Neural crest cell (in vitro differentiated cells): ENCODE results near the gene RELN. TPM values are rescaled to one million over a fixed set of nuclear protein-coding genes. Genes with fewer than 3 reads are reported as not detected.

Experiments
- DNase-seq: peaks from one replicate; pipeline ENCODE4 v3.0.0; 2021; ENCODE audit warnings: low read depth, mixed read lengths, low spot score
- H3K27ac Mint-ChIP-seq: one replicate; pipeline ENCODE4 v1.8.0; 2021; ENCODE audit warnings: mild to moderate bottlenecking, mixed read lengths; ENCODE audit not compliant: unreplicated experiment
- H3K27me3 Mint-ChIP-seq: 2 replicates; pipeline ENCODE4 v1.8.0; 2021; ENCODE audit warnings: low read depth, mild to moderate bottlenecking, mixed read lengths
- H3K36me3 Mint-ChIP-seq: 2 replicates; pipeline ENCODE4 v1.8.0; 2021; ENCODE audit warnings: low read depth, mild to moderate bottlenecking, mixed read lengths
- H3K4me1 Mint-ChIP-seq: 2 replicates; pipeline ENCODE4 v1.8.0; 2021; ENCODE audit warnings: mixed read lengths
- H3K4me3 Mint-ChIP-seq: one replicate; pipeline ENCODE4 v1.8.0; 2021; ENCODE audit warnings: mild to moderate bottlenecking, mixed read lengths
- H3K9me3 Mint-ChIP-seq: 2 replicates; pipeline ENCODE4 v1.8.0; 2021; ENCODE audit warnings: mixed read lengths
- CTCF ChIP-seq: fragments of 200-600 bp; sonication (generic); conservative IDR thresholded peaks from 2 replicates; pipeline ENCODE4 v1.5.0; 2021; ENCODE audit warnings: antibody characterized with exemption, mild to moderate bottlenecking
- total RNA-seq: library from RNA; stranded (reverse); gene quantifications from 2 replicates; pipeline ENCODE4 v1.2.1, GENCODE V29; 2021

The RELN gene
- total RNA-seq, 1 donor from 2014 or later, result 0.02 TPM

- no peak for TF ChIP-seq CTCF
- Mint-ChIP-seq H3K9me3 (no peaks in the 10 kb centered on the region), H3K4me3 (no peak overlapping the region)
Measured at GRCh38 chr7:103702454-103702853, 287.0 kb downstream of the RELN start.

GRCh38 chr7:103699032-103699431 lies 290.4 kb downstream of the RELN start:
- Mint-ChIP-seq H3K27ac (no peak overlapping the region), H3K4me1 (no peaks in the 10 kb centered on the region), H3K9me3 (no peaks in the 10 kb centered on the region), H3K4me3 (no peak overlapping the region), H3K27me3 (peaks cover 50% of the 10 kb centered on the region), H3K36me3 (no peaks in the 10 kb centered on the region)
- TF ChIP-seq CTCF, result no peak
- DNase-seq, result no peak

More at GRCh38 chr7:103702454-103702853, 287.0 kb downstream of the RELN start:
- no peaks in the 10 kb centered on the region for H3K4me1 Mint-ChIP-seq
- peaks cover 53% of the 10 kb centered on the region for H3K27me3 Mint-ChIP-seq
- H3K36me3 Mint-ChIP-seq, result no peaks in the 10 kb centered on the region
- no peak overlapping the region for H3K27ac Mint-ChIP-seq
- no peak for DNase-seq

GRCh38 chr7:103698064-103698463 lies 291.4 kb downstream of the RELN start:
- Mint-ChIP-seq H3K9me3 (no peaks in the 10 kb centered on the region), H3K36me3 (no peaks in the 10 kb centered on the region), H3K4me1 (no peaks in the 10 kb centered on the region), H3K4me3 (no peak overlapping the region), H3K27me3 (peaks cover 46% of the 10 kb centered on the region), H3K27ac (no peak overlapping the region)
- TF ChIP-seq CTCF, result no peak
- DNase-seq, result no peak

- H3K36me3 Mint-ChIP-seq, result no peaks in the 10 kb centered on the region
- no peaks in the 10 kb centered on the region for H3K4me1 Mint-ChIP-seq
- H3K9me3 Mint-ChIP-seq, result no peaks in the 10 kb centered on the region
- peaks cover 39% of the 10 kb centered on the region for H3K27me3 Mint-ChIP-seq
- H3K27ac Mint-ChIP-seq, result no peak overlapping the region
- no peak for TF ChIP-seq CTCF
- H3K4me3 Mint-ChIP-seq, result no peak overlapping the region
- no peak for DNase-seq
Measured at GRCh38 chr7:103695521-103695920, 293.9 kb downstream of the RELN start.

GRCh38 chr7:103694304-103694703 lies 295.2 kb downstream of the RELN start:
- Mint-ChIP-seq H3K27me3 (peaks cover 41% of the 10 kb centered on the region), H3K4me1 (peaks cover 5% of the 10 kb centered on the region), H3K36me3 (no peaks in the 10 kb centered on the region), H3K9me3 (no peaks in the 10 kb centered on the region), H3K27ac (no peak overlapping the region), H3K4me3 (no peak overlapping the region)
- TF ChIP-seq CTCF, result no peak
- DNase-seq, result no peak

- H3K4me3 Mint-ChIP-seq, result no peak overlapping the region
- no peaks in the 10 kb centered on the region for H3K36me3 Mint-ChIP-seq
- H3K9me3 Mint-ChIP-seq, result no peaks in the 10 kb centered on the region
- H3K27ac Mint-ChIP-seq, result no peak overlapping the region
- peaks cover 35% of the 10 kb centered on the region for H3K27me3 Mint-ChIP-seq
- no peak for DNase-seq
- peaks cover 9% of the 10 kb centered on the region for H3K4me1 Mint-ChIP-seq
- no peak for TF ChIP-seq CTCF
Measured at GRCh38 chr7:103691291-103691690, 298.2 kb downstream of the RELN start.
